ENCODE measurements around the gene KIF16B. TPM values are rescaled to one million over a fixed set of nuclear protein-coding genes. Genes with fewer than 3 reads are reported as not detected.

The KIF16B gene
- total RNA-seq, 1 experiment from 2014 or later, result 7.6 TPM

DNA sequence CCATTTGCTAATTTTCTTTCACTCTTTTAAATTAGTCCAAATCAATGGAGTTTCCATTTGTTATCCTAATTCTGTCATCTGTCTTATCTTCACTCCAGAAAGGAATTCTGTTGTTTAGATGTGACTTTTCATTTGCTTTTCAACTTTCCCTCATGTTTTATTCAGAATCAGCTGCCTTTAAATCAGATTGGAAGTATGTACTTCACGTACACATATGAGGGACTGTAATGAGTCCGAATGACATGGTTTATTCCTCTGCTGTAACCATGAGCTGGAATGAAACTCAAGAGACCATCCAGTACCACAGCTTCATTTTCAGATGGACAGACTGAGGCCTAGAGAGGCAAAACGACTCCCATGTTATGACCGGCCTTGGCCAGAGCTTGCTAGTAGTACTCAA is 302.3 kb downstream of the KIF16B start:
- Mint-ChIP-seq H3K27ac (peak overlapping the region; percentile 2; the same call in 1 of the 2 replicates), H3K9me3 (peaks cover 19% of the 10 kb centered on the region), H3K4me1 (peaks cover 21% of the 10 kb centered on the region), H3K4me3 (no peak overlapping the region), H3K36me3 (peaks cover 17% of the 10 kb centered on the region), H3K27me3 (ENCODE audit: low read depth) (peaks cover 3% of the 10 kb centered on the region; the same call in 1 of the 2 replicates)
- ChIA-PET CTCF (no interaction called here), POLR2A (no interaction called here)
- no peak for DNase-seq (ENCODE audit: low spot score)
- no peak for ATAC-seq
- no peak for TF ChIP-seq NR2C2 (CRISPR knock-in tag; IDR thresholded peaks at IDR 0.05)
- no peak for TF ChIP-seq ATF1 (CRISPR knock-in tag; IDR thresholded peaks at IDR 0.05)
- no peak for TF ChIP-seq GABPB1 (CRISPR knock-in tag; IDR thresholded peaks at IDR 0.05)
- TF ChIP-seq, protein P1, sequence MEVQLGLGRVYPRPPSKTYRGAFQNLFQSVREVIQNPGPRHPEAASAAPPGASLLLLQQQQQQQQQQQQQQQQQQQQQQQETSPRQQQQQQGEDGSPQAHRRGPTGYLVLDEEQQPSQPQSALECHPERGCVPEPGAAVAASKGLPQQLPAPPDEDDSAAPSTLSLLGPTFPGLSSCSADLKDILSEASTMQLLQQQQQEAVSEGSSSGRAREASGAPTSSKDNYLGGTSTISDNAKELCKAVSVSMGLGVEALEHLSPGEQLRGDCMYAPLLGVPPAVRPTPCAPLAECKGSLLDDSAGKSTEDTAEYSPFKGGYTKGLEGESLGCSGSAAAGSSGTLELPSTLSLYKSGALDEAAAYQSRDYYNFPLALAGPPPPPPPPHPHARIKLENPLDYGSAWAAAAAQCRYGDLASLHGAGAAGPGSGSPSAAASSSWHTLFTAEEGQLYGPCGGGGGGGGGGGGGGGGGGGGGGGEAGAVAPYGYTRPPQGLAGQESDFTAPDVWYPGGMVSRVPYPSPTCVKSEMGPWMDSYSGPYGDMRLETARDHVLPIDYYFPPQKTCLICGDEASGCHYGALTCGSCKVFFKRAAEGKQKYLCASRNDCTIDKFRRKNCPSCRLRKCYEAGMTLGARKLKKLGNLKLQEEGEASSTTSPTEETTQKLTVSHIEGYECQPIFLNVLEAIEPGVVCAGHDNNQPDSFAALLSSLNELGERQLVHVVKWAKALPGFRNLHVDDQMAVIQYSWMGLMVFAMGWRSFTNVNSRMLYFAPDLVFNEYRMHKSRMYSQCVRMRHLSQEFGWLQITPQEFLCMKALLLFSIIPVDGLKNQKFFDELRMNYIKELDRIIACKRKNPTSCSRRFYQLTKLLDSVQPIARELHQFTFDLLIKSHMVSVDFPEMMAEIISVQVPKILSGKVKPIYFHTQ (CRISPR knock-in tag; IDR thresholded peaks at IDR 0.05), result no peak
- no peak for TF ChIP-seq NFATC4 (CRISPR knock-in tag; IDR thresholded peaks at IDR 0.05)

DNA sequence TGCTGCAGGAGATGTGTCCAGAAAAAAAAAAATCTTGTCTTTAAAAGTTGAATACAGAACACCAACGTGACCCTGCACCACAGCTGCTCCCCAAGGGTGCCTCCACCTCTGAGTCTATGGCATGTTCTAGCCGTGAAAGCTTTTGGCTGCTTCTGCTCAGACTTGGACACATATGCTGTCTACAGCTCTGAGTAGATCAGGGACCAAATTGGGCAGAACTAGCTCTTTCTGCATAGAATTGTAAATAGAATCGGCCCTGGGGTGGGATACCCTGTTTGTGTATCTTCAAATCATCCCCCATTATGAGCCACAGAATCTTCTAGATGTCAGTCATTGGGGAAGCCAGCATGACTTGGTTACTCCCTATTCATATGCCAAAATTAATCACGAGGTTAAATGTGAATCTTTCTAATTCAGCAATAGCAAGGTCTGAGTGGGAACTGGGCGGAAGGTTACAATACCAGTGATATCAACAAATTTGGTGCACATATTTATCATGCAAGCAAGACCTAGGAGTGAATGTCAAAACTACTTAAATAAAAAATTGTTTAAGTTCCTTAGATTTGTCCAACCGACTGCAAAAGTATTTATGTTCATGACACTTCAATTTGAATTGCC is 302.8 kb downstream of the KIF16B start:
- ChIA-PET POLR2A (no interaction called here), CTCF (no interaction called here)
- Mint-ChIP-seq H3K9me3 (peaks cover 24% of the 10 kb centered on the region), H3K27ac (no peak overlapping the region; the same call in 1 of the 2 replicates), H3K27me3 (ENCODE audit: low read depth) (peaks cover 3% of the 10 kb centered on the region; the same call in 1 of the 2 replicates), H3K4me3 (no peak overlapping the region), H3K4me1 (peaks cover 21% of the 10 kb centered on the region), H3K36me3 (peaks cover 23% of the 10 kb centered on the region)
- ATAC-seq (no peak), DNase-seq (ENCODE audit: low spot score) (no peak)
- no peak for TF ChIP-seq ATF1 (CRISPR knock-in tag; IDR thresholded peaks at IDR 0.05)
- no peak for TF ChIP-seq FOXJ3 (CRISPR knock-in tag; IDR thresholded peaks at IDR 0.05; ENCODE audit: borderline replicate concordance)
- TF ChIP-seq, protein P2, sequence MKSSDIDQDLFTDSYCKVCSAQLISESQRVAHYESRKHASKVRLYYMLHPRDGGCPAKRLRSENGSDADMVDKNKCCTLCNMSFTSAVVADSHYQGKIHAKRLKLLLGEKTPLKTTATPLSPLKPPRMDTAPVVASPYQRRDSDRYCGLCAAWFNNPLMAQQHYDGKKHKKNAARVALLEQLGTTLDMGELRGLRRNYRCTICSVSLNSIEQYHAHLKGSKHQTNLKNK (CRISPR knock-in tag; IDR thresholded peaks at IDR 0.05), result no peak
- TF ChIP-seq, protein P3, sequence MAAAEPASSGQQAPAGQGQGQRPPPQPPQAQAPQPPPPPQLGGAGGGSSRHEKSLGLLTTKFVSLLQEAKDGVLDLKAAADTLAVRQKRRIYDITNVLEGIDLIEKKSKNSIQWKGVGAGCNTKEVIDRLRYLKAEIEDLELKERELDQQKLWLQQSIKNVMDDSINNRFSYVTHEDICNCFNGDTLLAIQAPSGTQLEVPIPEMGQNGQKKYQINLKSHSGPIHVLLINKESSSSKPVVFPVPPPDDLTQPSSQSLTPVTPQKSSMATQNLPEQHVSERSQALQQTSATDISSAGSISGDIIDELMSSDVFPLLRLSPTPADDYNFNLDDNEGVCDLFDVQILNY (CRISPR knock-in tag; IDR thresholded peaks at IDR 0.05), result no peak
- TF ChIP-seq ZNF317 (CRISPR knock-in tag; IDR thresholded peaks at IDR 0.05; ENCODE audit: borderline replicate concordance, low read depth), result no peak
- TF ChIP-seq, protein P4, sequence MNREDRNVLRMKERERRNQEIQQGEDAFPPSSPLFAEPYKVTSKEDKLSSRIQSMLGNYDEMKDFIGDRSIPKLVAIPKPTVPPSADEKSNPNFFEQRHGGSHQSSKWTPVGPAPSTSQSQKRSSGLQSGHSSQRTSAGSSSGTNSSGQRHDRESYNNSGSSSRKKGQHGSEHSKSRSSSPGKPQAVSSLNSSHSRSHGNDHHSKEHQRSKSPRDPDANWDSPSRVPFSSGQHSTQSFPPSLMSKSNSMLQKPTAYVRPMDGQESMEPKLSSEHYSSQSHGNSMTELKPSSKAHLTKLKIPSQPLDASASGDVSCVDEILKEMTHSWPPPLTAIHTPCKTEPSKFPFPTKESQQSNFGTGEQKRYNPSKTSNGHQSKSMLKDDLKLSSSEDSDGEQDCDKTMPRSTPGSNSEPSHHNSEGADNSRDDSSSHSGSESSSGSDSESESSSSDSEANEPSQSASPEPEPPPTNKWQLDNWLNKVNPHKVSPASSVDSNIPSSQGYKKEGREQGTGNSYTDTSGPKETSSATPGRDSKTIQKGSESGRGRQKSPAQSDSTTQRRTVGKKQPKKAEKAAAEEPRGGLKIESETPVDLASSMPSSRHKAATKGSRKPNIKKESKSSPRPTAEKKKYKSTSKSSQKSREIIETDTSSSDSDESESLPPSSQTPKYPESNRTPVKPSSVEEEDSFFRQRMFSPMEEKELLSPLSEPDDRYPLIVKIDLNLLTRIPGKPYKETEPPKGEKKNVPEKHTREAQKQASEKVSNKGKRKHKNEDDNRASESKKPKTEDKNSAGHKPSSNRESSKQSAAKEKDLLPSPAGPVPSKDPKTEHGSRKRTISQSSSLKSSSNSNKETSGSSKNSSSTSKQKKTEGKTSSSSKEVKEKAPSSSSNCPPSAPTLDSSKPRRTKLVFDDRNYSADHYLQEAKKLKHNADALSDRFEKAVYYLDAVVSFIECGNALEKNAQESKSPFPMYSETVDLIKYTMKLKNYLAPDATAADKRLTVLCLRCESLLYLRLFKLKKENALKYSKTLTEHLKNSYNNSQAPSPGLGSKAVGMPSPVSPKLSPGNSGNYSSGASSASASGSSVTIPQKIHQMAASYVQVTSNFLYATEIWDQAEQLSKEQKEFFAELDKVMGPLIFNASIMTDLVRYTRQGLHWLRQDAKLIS (CRISPR knock-in tag; IDR thresholded peaks at IDR 0.05; ENCODE audit: borderline replicate concordance), result no peak
- no peak for TF ChIP-seq KAT7 (CRISPR knock-in tag; IDR thresholded peaks at IDR 0.05; ENCODE audit: borderline replicate concordance)
- no peak for TF ChIP-seq GRHL2 (CRISPR knock-in tag; IDR thresholded peaks at IDR 0.05; ENCODE audit: insufficient replicate concordance, severe bottlenecking)
- TF ChIP-seq FOXP1 (CRISPR knock-in tag; IDR thresholded peaks at IDR 0.05; ENCODE audit: borderline replicate concordance), result no peak
- no peak for TF ChIP-seq ESRRA (CRISPR knock-in tag; IDR thresholded peaks at IDR 0.05; ENCODE audit: borderline replicate concordance)
- TF ChIP-seq, protein P5, sequence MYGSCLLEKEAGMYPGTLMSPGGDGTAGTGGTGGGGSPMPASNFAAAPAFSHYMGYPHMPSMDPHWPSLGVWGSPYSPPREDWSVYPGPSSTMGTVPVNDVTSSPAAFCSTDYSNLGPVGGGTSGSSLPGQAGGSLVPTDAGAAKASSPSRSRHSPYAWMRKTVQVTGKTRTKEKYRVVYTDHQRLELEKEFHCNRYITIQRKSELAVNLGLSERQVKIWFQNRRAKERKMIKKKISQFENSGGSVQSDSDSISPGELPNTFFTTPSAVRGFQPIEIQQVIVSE (CRISPR knock-in tag; IDR thresholded peaks at IDR 0.05; ENCODE audit: borderline replicate concordance), result no peak
- TF ChIP-seq, protein P6, sequence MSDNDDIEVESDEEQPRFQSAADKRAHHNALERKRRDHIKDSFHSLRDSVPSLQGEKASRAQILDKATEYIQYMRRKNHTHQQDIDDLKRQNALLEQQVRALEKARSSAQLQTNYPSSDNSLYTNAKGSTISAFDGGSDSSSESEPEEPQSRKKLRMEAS (CRISPR knock-in tag; IDR thresholded peaks at IDR 0.05), result no peak

Measured in WTC11 (cell line).